Fibroblast of skin of left quadriceps (primary cell): ENCODE measurements around the gene EIF5AL1.
"Not testable (repeated sequence)": the region's sequence is repeated elsewhere in the genome, so short reads cannot be mapped to it uniquely, and the experiment has no call there.

Source experiments
- DNase-seq, 2 experiments: peaks; one replicate each; pipeline ENCODE4 v3.0.0-alpha.2; 2013; ENCODE audit warnings: low read depth in 2 of 2

The EIF5AL1 gene

GRCh38 chr10:79555354-79556309 lies 43.3 kb downstream of the EIF5AL1 start:
- no peak for DNase-seq

- DNase-seq: not testable (repeated sequence)
These were observed 44.6 kb downstream of the EIF5AL1 start for GRCh38 chr10:79556961-79557360.

GRCh38 chr10:79559726-79560125 lies 47.4 kb downstream of the EIF5AL1 start:
- DNase-seq: no peak

- no peak for DNase-seq
These were observed 47.9 kb downstream of the EIF5AL1 start, which contains the start of gene SFTPA2 for GRCh38 chr10:79560160-79560709. TSS of gene SFTPA2 (minus strand) at chr10:79560407. CDS start at chr10:79559483, 924 bp downstream.

GRCh38 chr10:79561257-79561656 lies 48.9 kb downstream of the EIF5AL1 start:
- no peak for DNase-seq

GRCh38 chr10:79562135-79562756 lies 49.9 kb downstream of the EIF5AL1 start:
- peak; percentile 21 to 32 for DNase-seq

GRCh38 chr10:79563426-79563825 lies 51.1 kb downstream of the EIF5AL1 start:
- no peak for DNase-seq
